ENCODE data around the gene FBLN2.

DNA sequence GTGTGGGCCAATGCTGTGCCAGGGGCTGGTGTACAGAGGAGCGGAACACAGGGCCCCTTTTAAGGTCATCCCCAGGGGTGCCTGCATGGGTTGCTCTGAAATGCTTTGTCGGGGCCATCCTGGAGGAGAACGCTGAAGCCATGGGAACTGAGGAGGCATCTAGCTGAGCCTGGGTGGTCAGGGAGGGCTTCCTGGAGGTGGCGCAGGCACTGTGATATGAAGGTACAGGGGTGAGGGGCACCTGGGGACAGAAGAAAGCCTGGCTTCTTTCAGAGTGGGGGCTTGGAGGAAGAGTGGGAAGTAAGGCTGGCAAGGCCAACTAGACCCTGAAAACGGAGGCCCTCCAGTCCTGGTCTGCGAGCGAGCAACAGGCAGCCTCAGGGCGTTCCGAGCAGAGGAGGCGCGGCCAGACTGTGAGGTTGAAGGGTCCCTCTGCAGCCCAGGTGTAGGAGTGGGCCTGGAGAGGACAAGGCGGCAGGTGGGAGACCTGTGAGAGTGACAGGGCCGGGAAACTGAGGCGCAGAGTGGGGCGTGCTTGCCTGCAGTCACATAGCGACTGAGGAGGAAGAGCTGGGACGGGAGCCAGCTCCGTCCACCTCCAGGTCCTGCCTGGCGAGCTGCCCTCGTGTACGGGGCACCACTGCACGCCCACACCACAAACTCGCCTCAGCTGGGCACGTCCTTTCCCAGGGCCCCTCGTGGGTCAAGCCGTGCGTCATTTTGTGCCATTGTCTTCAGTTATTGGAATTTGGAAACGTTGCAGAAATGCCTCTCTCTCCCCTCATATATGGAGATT is 4.1 kb downstream of the FBLN2 start:
- TF ChIP-seq, protein P1, sequence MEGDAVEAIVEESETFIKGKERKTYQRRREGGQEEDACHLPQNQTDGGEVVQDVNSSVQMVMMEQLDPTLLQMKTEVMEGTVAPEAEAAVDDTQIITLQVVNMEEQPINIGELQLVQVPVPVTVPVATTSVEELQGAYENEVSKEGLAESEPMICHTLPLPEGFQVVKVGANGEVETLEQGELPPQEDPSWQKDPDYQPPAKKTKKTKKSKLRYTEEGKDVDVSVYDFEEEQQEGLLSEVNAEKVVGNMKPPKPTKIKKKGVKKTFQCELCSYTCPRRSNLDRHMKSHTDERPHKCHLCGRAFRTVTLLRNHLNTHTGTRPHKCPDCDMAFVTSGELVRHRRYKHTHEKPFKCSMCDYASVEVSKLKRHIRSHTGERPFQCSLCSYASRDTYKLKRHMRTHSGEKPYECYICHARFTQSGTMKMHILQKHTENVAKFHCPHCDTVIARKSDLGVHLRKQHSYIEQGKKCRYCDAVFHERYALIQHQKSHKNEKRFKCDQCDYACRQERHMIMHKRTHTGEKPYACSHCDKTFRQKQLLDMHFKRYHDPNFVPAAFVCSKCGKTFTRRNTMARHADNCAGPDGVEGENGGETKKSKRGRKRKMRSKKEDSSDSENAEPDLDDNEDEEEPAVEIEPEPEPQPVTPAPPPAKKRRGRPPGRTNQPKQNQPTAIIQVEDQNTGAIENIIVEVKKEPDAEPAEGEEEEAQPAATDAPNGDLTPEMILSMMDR (IDR thresholded peaks at IDR 0.05): no peak
- TF ChIP-seq ZFX (IDR thresholded peaks at IDR 0.05; ENCODE audit: borderline replicate concordance): no peak

All from 22Rv1 (cell line).